Fibroblast of upper back skin (primary cell): ENCODE data around the gene TSPAN32.

ENCODE experiments used
- DNase-seq: peaks from one replicate; pipeline ENCODE4 v3.0.0-alpha.2; 2013

Gene TSPAN32

DNA sequence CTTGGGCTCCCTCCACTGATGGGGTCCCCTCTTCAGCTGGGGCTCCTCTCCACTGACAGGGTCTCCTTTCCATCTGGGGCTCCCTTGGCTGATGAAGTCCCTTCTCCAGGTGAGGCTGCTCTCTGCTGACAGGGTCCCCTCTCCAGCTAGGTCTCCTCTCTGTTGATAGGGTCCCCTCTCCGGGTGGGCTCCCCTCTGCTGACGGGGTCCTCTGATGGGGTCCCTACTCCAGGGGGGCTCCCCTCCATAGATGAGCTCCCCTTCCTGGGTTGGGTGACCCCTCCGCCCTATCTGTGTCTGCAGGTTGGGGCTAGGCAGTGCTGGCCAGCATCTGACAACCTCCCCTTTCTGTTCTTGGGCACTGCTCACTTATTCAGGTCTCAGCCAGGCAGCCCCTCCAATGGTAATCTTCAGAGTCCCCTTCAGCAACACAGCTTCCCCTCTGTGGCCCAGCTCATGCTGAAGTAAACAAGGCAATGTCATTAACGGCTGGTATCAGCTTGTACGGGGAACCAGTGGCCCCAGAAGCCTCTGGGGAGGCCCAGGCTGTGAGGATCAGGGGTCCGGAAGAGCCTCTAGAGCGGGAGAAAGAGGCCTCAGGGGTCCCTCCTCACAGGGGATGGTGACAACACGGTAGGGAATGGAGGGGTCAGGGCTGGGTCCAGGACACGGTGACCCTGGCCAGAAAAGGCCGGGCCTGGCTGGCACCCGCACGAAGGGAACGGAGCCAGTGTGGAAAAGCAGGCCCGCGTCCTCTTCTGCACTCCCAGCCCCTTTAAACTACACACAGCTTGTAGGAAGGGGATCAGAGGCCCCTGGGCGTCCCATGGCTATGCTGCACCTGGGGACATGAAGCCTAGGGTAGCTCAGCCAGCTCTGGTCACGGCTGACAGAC lies 65.7 kb downstream of the TSPAN32 start:
- DNase-seq = no peak
